GM12892 (cell line): Measurements from ENCODE around the gene CHST6.

Experiments
- POLR2A ChIP-seq: IDR thresholded peaks from 2 replicates; pipeline ENCODE4 v1.6.1; 2011; ENCODE audit warnings: low read depth, low read length, control low read depth
- POLR2AphosphoS5 ChIP-seq: IDR thresholded peaks from 2 replicates; pipeline ENCODE4 v1.6.1; 2011; ENCODE audit warnings: low read depth, low read length, control low read depth
- TAF1 ChIP-seq: IDR thresholded peaks from 2 replicates; pipeline ENCODE4 v1.6.1; 2011; ENCODE audit warnings: low read depth, mild to moderate bottlenecking, control low read depth, low read length, borderline replicate concordance

GRCh38 chr16:75494661-75495075 lies 573 bp downstream of the CHST6 start:
- TF ChIP-seq POLR2A (no peak), TAF1 (no peak), POLR2AphosphoS5 (no peak)
